ENCODE data around the gene MTNR1A.
"Not testable (repeated sequence)": the region's sequence is repeated elsewhere in the genome, so short reads cannot be mapped to it uniquely, and the experiment has no call there.

MTNR1A gene

DNA sequence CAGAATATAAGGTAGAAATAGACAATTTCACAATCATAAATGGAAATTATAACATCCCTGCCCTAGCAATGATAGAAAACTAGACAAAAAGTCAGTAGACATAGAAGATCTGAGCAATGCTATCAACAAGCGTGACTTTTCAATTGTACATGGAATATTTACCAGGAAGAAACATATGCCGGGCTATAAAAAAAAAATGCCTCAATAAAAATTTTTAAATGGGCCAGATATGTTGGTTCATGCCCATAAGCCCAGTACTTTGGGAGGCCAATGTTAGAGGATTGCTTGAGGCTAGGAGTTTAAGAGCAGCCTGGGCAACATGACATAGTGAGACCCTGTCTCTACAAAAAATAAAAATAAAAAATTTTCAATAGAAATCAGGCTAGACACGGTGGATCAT lies 5.3 kb upstream of the MTNR1A start:
- DNase-seq, result no peak

DNA sequence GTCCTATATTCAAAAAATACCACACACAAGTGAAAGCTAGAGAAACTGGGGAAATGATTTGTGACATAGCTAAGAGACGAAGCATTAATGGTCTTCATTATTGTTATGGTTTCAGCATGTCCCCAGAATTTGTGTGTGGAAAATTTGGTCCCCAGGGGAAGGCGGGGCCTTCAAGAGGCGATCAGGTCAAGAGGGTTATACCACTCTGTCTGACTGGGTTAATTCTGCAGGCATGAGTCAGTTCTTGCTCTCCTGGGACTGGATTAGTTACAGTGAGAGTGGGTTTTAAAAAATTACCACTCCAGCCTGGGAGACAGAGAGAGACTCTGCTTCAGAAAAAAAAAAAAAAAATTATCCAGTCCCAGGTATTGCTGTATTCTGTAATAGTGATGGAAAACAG lies 2.1 kb upstream of the MTNR1A start:
- DNase-seq, result no peak

GRCh38 chr4:186557061-186557460 lies 1.7 kb upstream of the MTNR1A start:
- DNase-seq, result no peak

DNA sequence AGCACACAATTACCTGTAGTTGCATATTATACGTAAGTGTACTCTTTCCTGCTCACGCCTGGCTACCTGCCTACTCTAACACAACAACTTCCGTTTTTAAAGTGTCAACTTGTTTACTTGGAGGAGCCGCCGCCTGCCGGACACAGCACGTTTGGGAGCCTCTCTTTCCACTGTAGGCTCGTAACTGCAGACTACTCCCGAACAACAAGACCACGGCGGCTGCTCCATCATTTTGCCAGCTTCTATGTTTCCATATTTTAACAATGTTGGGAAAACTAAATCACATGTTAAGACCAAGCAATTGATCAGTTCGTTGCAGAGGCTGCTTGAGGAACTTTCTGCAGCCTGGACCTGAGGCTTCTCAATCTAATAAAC lies 841 bp downstream of the MTNR1A start:
- DNase-seq, result no peak

GRCh38 chr4:186553717-186554116 lies 1.6 kb downstream of the MTNR1A start:
- DNase-seq, result no peak

DNA sequence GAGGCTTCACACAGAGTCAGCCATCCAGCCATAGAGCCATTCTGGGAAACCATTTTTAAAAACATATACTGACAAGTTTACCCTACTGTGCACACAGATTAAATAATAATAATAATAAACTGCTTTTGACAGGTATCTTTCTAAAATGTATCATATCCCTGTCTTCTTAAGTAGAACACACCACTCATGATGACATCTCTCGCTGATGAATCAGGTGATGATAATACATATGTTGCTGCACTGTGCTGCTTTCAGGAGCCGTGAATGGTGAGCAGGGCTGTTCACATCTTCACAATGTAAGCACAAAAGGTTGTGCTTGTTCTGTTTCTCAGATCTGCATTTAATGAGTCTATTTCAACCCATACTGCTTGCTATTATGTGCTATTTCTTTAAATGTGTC lies 3.5 kb downstream of the MTNR1A start:
- no peak for DNase-seq

DNA sequence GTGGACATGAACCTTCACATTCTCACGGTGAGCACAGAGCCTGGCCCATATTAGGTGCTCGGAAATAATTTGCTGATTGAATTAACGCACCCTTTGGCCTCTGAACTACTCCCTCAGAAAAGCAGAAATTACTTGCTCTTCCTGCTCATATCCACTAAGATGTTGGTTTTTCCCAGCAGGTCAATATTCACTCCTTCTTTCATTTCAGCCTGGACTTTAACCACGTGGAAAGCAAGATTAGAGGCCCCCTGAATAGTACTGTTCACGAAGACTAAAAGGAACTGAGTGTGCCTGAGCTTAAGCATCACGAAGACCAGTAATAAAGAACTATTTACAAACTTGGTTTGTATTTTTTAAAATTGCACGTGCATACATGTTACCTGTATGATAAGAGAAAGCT lies 9.9 kb downstream of the MTNR1A start:
- DNase-seq, result no peak

GRCh38 chr4:186543206-186543605 lies 12.2 kb downstream of the MTNR1A start:
- DNase-seq, result no peak

- DNase-seq, result no peak
These were observed 13.6 kb downstream of the MTNR1A start for GRCh38 chr4:186541801-186542200.

GRCh38 chr4:186537843-186538521 lies 17.4 kb downstream of the MTNR1A start:
- no peak for DNase-seq

DNA sequence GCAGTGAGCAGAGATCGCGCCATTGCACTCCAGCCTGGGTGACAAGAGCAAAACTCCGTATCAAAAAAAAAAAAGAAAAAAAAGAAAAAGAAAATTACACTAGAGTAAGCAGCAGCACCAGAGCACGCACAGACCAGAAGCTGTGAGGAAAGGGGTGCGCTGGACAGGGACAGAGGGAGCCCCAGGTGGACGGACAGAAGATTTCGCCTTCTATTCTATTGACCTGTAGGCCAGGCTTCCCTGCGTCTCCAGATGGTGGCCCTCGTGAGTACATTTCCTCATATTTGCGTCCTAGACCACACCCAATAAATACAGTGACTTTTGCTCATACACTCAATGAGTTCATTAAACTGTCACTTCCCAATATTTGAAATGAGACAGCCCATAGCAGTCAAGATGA lies 19.1 kb downstream of the MTNR1A start:
- no peak for DNase-seq

DNA sequence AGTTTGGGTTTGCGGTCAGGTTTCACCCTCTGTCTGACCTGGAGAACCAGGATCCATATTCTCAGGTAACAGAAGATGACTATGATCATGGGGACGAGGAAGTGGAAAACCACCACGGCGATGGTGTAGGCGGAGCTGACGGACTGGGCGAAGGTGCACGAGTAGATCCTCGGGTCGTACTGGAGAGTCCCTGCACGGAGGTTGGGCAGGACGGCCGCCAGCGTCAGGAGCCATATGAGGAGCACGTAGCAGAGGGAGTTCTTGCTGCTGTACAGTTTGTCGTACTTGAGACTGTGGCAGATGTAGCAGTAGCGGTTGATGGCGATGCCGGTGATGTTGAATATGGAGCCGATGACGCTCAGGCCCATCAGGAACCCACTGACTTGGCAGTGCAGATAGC lies 21.3 kb downstream of the MTNR1A start:
- no peak for DNase-seq

GRCh38 chr4:186523927-186524326 lies 31.4 kb downstream of the MTNR1A start:
- DNase-seq, result not testable (repeated sequence)

GRCh38 chr4:186516287-186516686 lies 39.1 kb downstream of the MTNR1A start:
- DNase-seq, result no peak

- no peak for DNase-seq
These were observed 41.0 kb downstream of the MTNR1A start for GRCh38 chr4:186514271-186514950.

DNA sequence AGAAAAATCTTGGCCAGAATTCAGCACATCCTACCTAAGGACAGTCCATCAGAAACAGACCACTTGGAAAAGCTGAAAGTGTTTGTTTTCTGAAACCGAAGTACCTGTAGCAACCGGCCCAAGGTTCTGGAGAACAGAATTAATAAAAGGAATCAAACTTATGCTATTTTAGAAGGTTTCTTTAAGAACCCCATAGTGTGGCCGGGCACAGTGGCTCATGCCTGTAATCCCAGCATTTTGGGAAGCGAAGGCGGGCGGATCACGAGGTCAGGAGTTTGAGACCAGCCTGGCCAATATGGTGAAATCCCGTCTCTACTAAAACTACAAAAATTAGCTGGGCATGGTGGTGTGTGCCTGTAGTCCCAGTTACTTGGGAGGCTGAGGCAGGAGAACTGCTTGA lies 50.6 kb downstream of the MTNR1A start:
- DNase-seq, result not testable (repeated sequence)

DNA sequence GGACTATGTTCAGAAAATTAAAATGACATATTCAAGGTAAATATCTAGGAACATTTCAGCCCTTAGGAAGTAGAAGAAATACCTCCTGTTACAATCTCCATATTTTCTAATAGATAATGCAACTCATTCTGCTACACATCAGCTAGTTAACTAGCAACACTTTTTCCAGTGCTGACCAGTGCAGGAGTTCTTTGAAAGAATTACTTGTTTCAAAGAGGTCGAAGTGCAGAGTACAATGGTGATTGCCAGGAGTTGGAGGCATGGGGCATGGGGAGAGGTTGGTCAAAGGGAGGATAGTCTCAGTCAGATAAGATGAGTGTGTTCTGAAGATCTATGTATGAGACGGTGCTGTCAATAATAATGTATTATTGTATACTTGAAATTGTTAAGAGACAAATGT lies 53.1 kb downstream of the MTNR1A start:
- no peak for DNase-seq

GRCh38 chr4:186501554-186501953 lies 53.8 kb downstream of the MTNR1A start:
- DNase-seq, result no peak

GRCh38 chr4:186500721-186501304 lies 54.6 kb downstream of the MTNR1A start:
- DNase-seq, result no peak

DNA sequence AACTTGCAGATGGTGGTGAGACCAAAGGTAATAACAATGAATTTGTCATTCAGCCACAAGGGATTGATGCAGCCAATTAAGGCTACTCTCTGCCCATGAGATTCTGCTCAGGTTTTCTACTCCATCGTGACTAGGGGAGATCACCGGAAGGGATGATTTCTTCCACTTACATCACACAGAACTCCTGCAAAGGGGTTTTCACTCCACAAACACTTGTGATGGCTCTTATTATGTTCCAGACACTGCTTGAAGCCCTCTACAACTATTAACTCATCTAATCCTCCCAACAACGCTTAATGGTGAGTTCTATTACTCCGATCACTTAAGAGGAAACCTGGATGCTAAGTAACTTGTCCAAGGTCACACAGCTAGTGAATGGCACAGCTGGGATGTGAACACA lies 55.9 kb downstream of the MTNR1A start:
- DNase-seq, result no peak

- DNase-seq, result no peak
These were observed 58.3 kb downstream of the MTNR1A start for GRCh38 chr4:186497043-186497442.

GRCh38 chr4:186494496-186494895 lies 60.9 kb downstream of the MTNR1A start:
- no peak for DNase-seq

- DNase-seq, result no peak
These were observed 67.6 kb downstream of the MTNR1A start for GRCh38 chr4:186487726-186488125.

GRCh38 chr4:186486172-186486571 lies 69.2 kb downstream of the MTNR1A start:
- no peak for DNase-seq
